IMR-90 (cell line): ENCODE measurements around the gene MSH4. TPM values are rescaled to one million over a fixed set of nuclear protein-coding genes. Genes with fewer than 3 reads are reported as not detected.

Source experiments
- ATAC-seq: fragments of 200-7000 bp; cut with Tn5 transposase; 2 replicates; pipeline ENCODE4 v1.9.1; 2020; ENCODE audit warnings: low read depth, mild to moderate bottlenecking, moderate library complexity
- BruUV-seq: library from RNA; stranded (reverse); fragments of 400-500 nt; replicated peaks from 2 replicates; lab custom pipeline; 2021; lab: Mats Ljungman, UMichigan
- CTCF ChIA-PET: fragments of 300-600 bp; formaldehyde crosslinking; extraction: SDS; loops from one replicate; lab custom pipeline; 2021; ENCODE audit warnings: antibody characterized with exemption; lab: Yijun Ruan, JAX
- POLR2A ChIA-PET: fragments of 300-600 bp; sonication (Branson Sonifier 250); formaldehyde crosslinking; loops from one replicate; lab custom pipeline; 2022; ENCODE audit warnings: antibody characterized with exemption; ENCODE audit not compliant: unreplicated experiment; lab: Charles Lee
- DNase-seq: peaks from one replicate; pipeline ENCODE4 v3.0.0; 2013
- H2AFZ ChIP-seq: replicated peaks from 2 replicates; pipeline ENCODE3; 2013; ENCODE audit warnings: low read length, mild to moderate bottlenecking; ENCODE audit not compliant: poor library complexity
- H2AK5ac ChIP-seq: 2 replicates; pipeline ENCODE4 v1.6.1; 2013; ENCODE audit warnings: low read depth, low read length, inconsistent platforms
- H2AK9ac ChIP-seq: replicated peaks from 2 replicates; pipeline ENCODE3; 2013; ENCODE audit warnings: mild to moderate bottlenecking, low read depth, low read length, moderate library complexity; ENCODE audit not compliant: poor library complexity
- H2BK120ac ChIP-seq: 2 replicates; pipeline ENCODE4 v1.6.1; 2013; ENCODE audit warnings: low read depth, low read length, inconsistent platforms
- H2BK15ac ChIP-seq: 3 replicates; pipeline ENCODE4 v1.6.1; 2013; ENCODE audit warnings: low read depth, low read length, inconsistent platforms
- H2BK20ac ChIP-seq: 2 replicates; pipeline ENCODE4 v1.6.1; 2013; ENCODE audit warnings: low read depth, mild to moderate bottlenecking, inconsistent platforms, low read length, moderate library complexity
- H2BK5ac ChIP-seq: 2 replicates; pipeline ENCODE4 v1.6.1; 2013; ENCODE audit warnings: mild to moderate bottlenecking, low read depth, low read length, inconsistent platforms; ENCODE audit not compliant: poor library complexity, severe bottlenecking
- H3K14ac ChIP-seq: replicated peaks from 2 replicates; pipeline ENCODE4 v1.6.1; 2013; ENCODE audit warnings: low read depth, low read length, inconsistent platforms
- H3K18ac ChIP-seq: 2 replicates; pipeline ENCODE4 v1.6.1; 2013; ENCODE audit warnings: low read depth, low read length, control low read depth
- H3K23ac ChIP-seq: 2 replicates; pipeline ENCODE4 v1.6.1; 2013; ENCODE audit warnings: low read depth, low read length, inconsistent platforms
- H3K27ac ChIP-seq: 2 replicates; pipeline ENCODE4 v1.5.1; 2013; ENCODE audit warnings: mild to moderate bottlenecking, control low read depth, low read length; ENCODE audit not compliant: insufficient read depth
- H3K27me3 ChIP-seq: 2 replicates; pipeline ENCODE4 v1.6.1; 2013; ENCODE audit warnings: low read length; ENCODE audit not compliant: control insufficient read depth, insufficient read depth
- H3K36me3 ChIP-seq: 2 replicates; pipeline ENCODE4 v1.6.1; 2013; ENCODE audit warnings: low read length, mixed read lengths; ENCODE audit not compliant: control insufficient read depth, insufficient read depth
- H3K4ac ChIP-seq: 2 replicates; pipeline ENCODE4 v1.6.1; 2013; ENCODE audit warnings: low read depth, low read length, inconsistent platforms
- H3K4me1 ChIP-seq: 2 replicates; pipeline ENCODE4 v1.6.1; 2013; ENCODE audit warnings: low read length, mixed read lengths; ENCODE audit not compliant: control insufficient read depth, insufficient read depth
- H3K4me2 ChIP-seq: 2 replicates; pipeline ENCODE4 v1.6.1; 2013; ENCODE audit warnings: low read depth, mild to moderate bottlenecking, control low read depth, low read length, moderate library complexity
- H3K4me3 ChIP-seq: 2 replicates; pipeline ENCODE4 v1.5.1; 2013; ENCODE audit warnings: low read depth, mild to moderate bottlenecking, control low read depth, low read length, moderate library complexity; ENCODE audit not compliant: insufficient read depth
- H3K56ac ChIP-seq: 2 replicates; pipeline ENCODE4 v1.6.1; 2013; ENCODE audit warnings: low read length, inconsistent platforms; ENCODE audit not compliant: insufficient read depth; ENCODE audit errors: extremely low read depth
- H3K79me1 ChIP-seq, 2 experiments: 2 replicates each; pipeline ENCODE4 v1.6.1; 2013; ENCODE audit warnings: low read length in 2 of 2, inconsistent platforms in 1 of 2, low read depth in 1 of 2
- H3K9ac ChIP-seq: 2 replicates; pipeline ENCODE4 v1.6.1; 2013; ENCODE audit warnings: low read depth, low read length, control low read depth
- H3K9me1 ChIP-seq: 2 replicates; pipeline ENCODE4 v1.6.1; 2013; ENCODE audit warnings: low read length, inconsistent platforms; ENCODE audit not compliant: insufficient read depth
- H3K9me3 ChIP-seq: 2 replicates; pipeline ENCODE4 v1.6.1; 2013; ENCODE audit warnings: low read length; ENCODE audit not compliant: control insufficient read depth, insufficient read depth
- H4K20me1 ChIP-seq: 2 replicates; pipeline ENCODE4 v1.6.1; 2013; ENCODE audit warnings: low read length, inconsistent platforms; ENCODE audit not compliant: insufficient read depth
- H4K5ac ChIP-seq: 2 replicates; pipeline ENCODE4 v1.6.1; 2013; ENCODE audit warnings: mild to moderate bottlenecking, low read depth, low read length, control low read depth
- H4K8ac ChIP-seq, 2 experiments: 2 replicates each; pipeline ENCODE4 v1.6.1; 2013; ENCODE audit warnings: low read depth in 2 of 2, low read length in 2 of 2, control low read depth in 1 of 2, inconsistent platforms in 1 of 2
- H4K91ac ChIP-seq: 2 replicates; pipeline ENCODE4 v1.6.1; 2013; ENCODE audit warnings: low read depth, low read length, inconsistent platforms; ENCODE audit not compliant: insufficient read depth
- BHLHE40 ChIP-seq: fragments of 150-350 bp; IDR thresholded peaks from 2 replicates; pipeline ENCODE4 v1.6.1; 2016; ENCODE audit warnings: mild to moderate bottlenecking, low read depth, low read length
- CHD1 ChIP-seq: IDR thresholded peaks from 2 replicates; pipeline ENCODE4 v1.6.1; 2012; ENCODE audit warnings: low read depth, low read length, improper control_type of control experiment
- FOS ChIP-seq: fragments of 150-350 bp; IDR thresholded peaks from 2 replicates; pipeline ENCODE4 v1.6.1; 2016; ENCODE audit warnings: low read depth, low read length
- MAZ ChIP-seq: IDR thresholded peaks from 2 replicates; pipeline ENCODE4 v1.6.1; 2012; ENCODE audit warnings: low read depth, mild to moderate bottlenecking, low read length, improper control_type of control experiment, moderate library complexity, borderline replicate concordance
- MXI1 ChIP-seq: IDR thresholded peaks from 2 replicates; pipeline ENCODE4 v1.6.1; 2012; ENCODE audit warnings: low read depth, mild to moderate bottlenecking, low read length, moderate library complexity, borderline replicate concordance
- WGBS, 2 experiments: methylation state at CpG; one replicate each; pipeline versions ENCODE4 v1.1.5 to v1.1.7; 2013; ENCODE audit warnings: missing lambda C conversion rate in 2 of 2; ENCODE audit not compliant: insufficient read length in 1 of 2; ENCODE audit errors: extremely low coverage in 2 of 2; 5-methylcytosine and 5-hydroxymethylcytosine counted together
- dilution Hi-C: fragments of 300-500 bp; cut with HindIII; formaldehyde crosslinking; loops from one replicate; pipeline ENCODE4 v1.14.3; 2018; ENCODE audit warnings: low sequenced_read_pairs; ENCODE audit not compliant: unreplicated experiment
- in situ Hi-C: fragments of 300-500 bp; cut with MboI; formaldehyde crosslinking; loops from 3 replicates; pipeline ENCODE4 v1.14.3; 2019; ENCODE audit warnings: low sequenced_read_pairs, inconsistent platforms, mixed read lengths
- intact Hi-C: fragments of 100-400 bp; cut with micrococcal nuclease; formaldehyde crosslinking; loops from 2 replicates; pipeline ENCODE4 v1.10.0; 2022
- polyA plus RNA-seq, 3 experiments: library from polyadenylated mRNA; depleted of rRNA; stranded (reverse); fragments of >200 nt; gene quantifications; 2 replicates each; pipeline ENCODE4 v1.2.3, GENCODE V29; 2012; ENCODE audit warnings: low replicate concordance in 1 of 3
- total RNA-seq: library from RNA; depleted of rRNA; stranded (reverse); fragments of >200 nt; gene quantifications from 2 replicates; pipeline ENCODE4 v1.2.3, GENCODE V29; 2012
- TF ChIP-seq, protein P1 (sequence below): conservative IDR thresholded peaks from 2 replicates; pipeline ENCODE4 v1.5.1; 2012; ENCODE audit warnings: mild to moderate bottlenecking, low read depth, low read length, improper control_type of control experiment
- TF ChIP-seq, protein P2 (sequence below): fragments of 150-350 bp; IDR thresholded peaks from 2 replicates; pipeline ENCODE4 v1.6.1; 2016; ENCODE audit warnings: low read depth, mild to moderate bottlenecking, low read length, moderate library complexity, borderline replicate concordance

Gene MSH4
- total and polyA plus RNA-seq, 2 of the 4 experiments (the other 2 are of a cell fraction): under 0.01 to 0.02 TPM

DNA sequence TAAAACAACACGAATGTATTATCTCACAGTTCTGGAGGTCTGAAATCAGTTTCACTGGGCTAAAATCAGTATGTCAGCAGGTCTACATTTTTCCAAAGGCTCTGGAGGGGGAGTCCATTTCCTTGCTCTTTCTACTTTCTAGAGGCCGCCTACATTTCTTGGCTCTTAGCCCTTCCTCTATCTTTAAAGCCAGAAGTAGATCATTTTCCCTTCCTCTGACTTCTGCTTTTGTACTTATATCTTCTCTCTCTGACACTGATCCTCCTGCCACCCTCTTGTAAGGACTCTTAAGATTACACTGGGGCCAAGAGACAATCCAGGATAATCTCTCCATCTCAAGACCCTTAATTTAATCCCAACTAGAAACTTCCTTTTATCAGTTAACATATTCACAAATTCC, 41.4 kb downstream of the MSH4 start:
- H4K5ac ChIP-seq: no peak overlapping the region
- H2BK20ac ChIP-seq: no peak overlapping the region
- POLR2A ChIA-PET: no interaction called here
- no peak overlapping the region for H4K8ac ChIP-seq
- WGBS, 2 experiments: 100% methylated on average over 1 of the region's 2 CpGs; no CpG with 5 or more reads in 1 of the 2 experiments
- no peak overlapping the region for H3K27ac ChIP-seq
- no peaks in the 10 kb centered on the region for H3K79me1 ChIP-seq
- no peaks in the 10 kb centered on the region for H3K27me3 ChIP-seq
- H3K36me3 ChIP-seq: no peaks in the 10 kb centered on the region
- no peak overlapping the region for H3K14ac ChIP-seq
- no peak overlapping the region for H2AK5ac ChIP-seq
- no peak overlapping the region for H2AFZ ChIP-seq
- H2BK15ac ChIP-seq: no peak overlapping the region
- no peaks in the 10 kb centered on the region for H3K9me3 ChIP-seq
- no peak overlapping the region for H2AK9ac ChIP-seq
- H3K9ac ChIP-seq: no peak overlapping the region
- no peak overlapping the region for H3K56ac ChIP-seq
- no peak overlapping the region for H3K23ac ChIP-seq
- no peak overlapping the region for H2BK120ac ChIP-seq
- H2BK5ac ChIP-seq: no peak overlapping the region
- CTCF ChIA-PET: no interaction called here
- H3K4ac ChIP-seq: no peak overlapping the region
- no peak overlapping the region for H3K4me3 ChIP-seq
- dilution Hi-C loops (no loop called here), intact Hi-C loops (no loop called here), in situ Hi-C loops (no loop called here)
- no peaks in the 10 kb centered on the region for H4K20me1 ChIP-seq
- no peak overlapping the region for H3K18ac ChIP-seq
- H3K4me1 ChIP-seq: no peaks in the 10 kb centered on the region
- ATAC-seq (no peak), DNase-seq (no peak)
- no peak overlapping the region for H4K91ac ChIP-seq
- H3K9me1 ChIP-seq: no peaks in the 10 kb centered on the region
- no TSS peak for BruUV-seq
- H3K4me2 ChIP-seq: no peak overlapping the region
- TF ChIP-seq BHLHE40 (no peak), FOS (no peak), MAZ (no peak), CHD1 (no peak), MXI1 (no peak)
- TF ChIP-seq, protein P1, sequence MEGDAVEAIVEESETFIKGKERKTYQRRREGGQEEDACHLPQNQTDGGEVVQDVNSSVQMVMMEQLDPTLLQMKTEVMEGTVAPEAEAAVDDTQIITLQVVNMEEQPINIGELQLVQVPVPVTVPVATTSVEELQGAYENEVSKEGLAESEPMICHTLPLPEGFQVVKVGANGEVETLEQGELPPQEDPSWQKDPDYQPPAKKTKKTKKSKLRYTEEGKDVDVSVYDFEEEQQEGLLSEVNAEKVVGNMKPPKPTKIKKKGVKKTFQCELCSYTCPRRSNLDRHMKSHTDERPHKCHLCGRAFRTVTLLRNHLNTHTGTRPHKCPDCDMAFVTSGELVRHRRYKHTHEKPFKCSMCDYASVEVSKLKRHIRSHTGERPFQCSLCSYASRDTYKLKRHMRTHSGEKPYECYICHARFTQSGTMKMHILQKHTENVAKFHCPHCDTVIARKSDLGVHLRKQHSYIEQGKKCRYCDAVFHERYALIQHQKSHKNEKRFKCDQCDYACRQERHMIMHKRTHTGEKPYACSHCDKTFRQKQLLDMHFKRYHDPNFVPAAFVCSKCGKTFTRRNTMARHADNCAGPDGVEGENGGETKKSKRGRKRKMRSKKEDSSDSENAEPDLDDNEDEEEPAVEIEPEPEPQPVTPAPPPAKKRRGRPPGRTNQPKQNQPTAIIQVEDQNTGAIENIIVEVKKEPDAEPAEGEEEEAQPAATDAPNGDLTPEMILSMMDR: no peak
- TF ChIP-seq, protein P2, sequence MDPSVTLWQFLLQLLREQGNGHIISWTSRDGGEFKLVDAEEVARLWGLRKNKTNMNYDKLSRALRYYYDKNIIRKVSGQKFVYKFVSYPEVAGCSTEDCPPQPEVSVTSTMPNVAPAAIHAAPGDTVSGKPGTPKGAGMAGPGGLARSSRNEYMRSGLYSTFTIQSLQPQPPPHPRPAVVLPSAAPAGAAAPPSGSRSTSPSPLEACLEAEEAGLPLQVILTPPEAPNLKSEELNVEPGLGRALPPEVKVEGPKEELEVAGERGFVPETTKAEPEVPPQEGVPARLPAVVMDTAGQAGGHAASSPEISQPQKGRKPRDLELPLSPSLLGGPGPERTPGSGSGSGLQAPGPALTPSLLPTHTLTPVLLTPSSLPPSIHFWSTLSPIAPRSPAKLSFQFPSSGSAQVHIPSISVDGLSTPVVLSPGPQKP: no peak
